SK-N-MC (cell line): ENCODE data around the gene DDAH1.

Experiments
- DNase-seq: peaks from one replicate; pipeline ENCODE4 v3.0.0-alpha.2; 2011; ENCODE audit warnings: low read depth, low spot score
- H3K27ac ChIP-seq: fragments of 200-600 bp; sonication (generic); 2 replicates; pipeline ENCODE4 v1.5.1; 2016; ENCODE audit warnings: mixed run types
- H3K36me3 ChIP-seq: fragments of 200-600 bp; sonication (generic); 2 replicates; pipeline ENCODE4 v1.6.1; 2017; ENCODE audit warnings: antibody characterized with exemption, low read length, mixed read lengths; ENCODE audit not compliant: insufficient read depth
- H3K4me3 ChIP-seq: fragments of 200-600 bp; sonication (generic); 2 replicates; pipeline ENCODE4 v1.5.1; 2016
- H3K9ac ChIP-seq: fragments of 200-600 bp; sonication (generic); 2 replicates; pipeline ENCODE4 v1.8.0; 2017; ENCODE audit warnings: mixed run types, mixed read lengths; ENCODE audit not compliant: insufficient read length
- H3K9me3 ChIP-seq: fragments of 200-600 bp; sonication (generic); 2 replicates; pipeline ENCODE4 v1.6.1; 2017; ENCODE audit warnings: low read depth, mild to moderate bottlenecking, antibody characterized with exemption, low read length, moderate library complexity, mixed read lengths
- EZH2 ChIP-seq: fragments of 200-600 bp; sonication (generic); IDR thresholded peaks from one replicate; pipeline ENCODE4 v1.6.1; 2017; ENCODE audit warnings: antibody characterized with exemption
- FOXP2 ChIP-seq: optimal IDR thresholded peaks from 2 replicates; pipeline ENCODE3; 2011; ENCODE audit warnings: mild to moderate bottlenecking, moderate library complexity; ENCODE audit not compliant: insufficient read depth; ENCODE audit errors: extremely low read length, control extremely low read depth
- POLR2AphosphoS5 ChIP-seq: IDR thresholded peaks from 2 replicates; pipeline ENCODE4 v1.6.1; 2012; ENCODE audit warnings: mild to moderate bottlenecking, low read depth, low read length, borderline replicate concordance

DDAH1 gene

DNA sequence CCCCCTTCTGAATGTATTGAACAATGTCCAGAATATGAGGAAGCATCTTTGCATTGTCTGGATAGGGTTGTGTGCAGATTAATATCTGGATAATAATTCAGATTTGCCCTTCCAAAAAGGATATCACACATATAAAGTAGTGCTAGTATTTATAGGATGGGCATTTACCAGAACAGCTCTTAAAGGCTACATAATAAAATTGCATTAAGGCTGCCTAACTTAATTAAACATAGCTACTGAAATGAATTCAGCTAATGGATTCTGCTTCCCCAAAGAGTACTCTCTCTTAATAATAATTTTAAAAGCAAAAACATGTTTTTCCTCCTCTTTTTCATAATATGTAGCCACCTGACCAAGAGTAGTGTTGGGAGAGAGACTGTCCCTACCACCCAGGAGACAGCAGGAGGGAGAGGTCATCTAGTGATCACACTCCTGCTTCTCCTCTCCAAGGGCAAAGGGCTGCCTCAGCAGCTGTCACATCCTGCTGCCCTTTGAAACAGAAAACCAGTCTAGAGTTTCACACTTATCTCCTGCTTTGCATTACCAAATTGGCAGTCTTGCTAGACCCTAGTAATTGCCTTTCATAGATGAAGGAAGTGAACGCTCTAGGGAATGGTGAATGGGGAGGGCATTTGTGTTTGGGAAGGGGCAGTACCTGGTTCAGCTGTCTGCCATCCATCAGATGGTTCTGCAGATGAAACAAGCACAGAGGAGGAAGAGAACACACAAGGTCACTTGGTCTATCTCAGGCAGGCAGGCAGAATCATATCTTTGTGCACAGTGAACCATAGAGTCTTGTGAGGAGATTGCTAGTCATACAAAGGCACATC, 29.3 kb upstream of the DDAH1 start:
- Histone ChIP-seq H3K4me3 (no peak overlapping the region), H3K9ac (no peak overlapping the region), H3K36me3 (no peaks in the 10 kb centered on the region), H3K27ac (no peak overlapping the region), H3K9me3 (no peaks in the 10 kb centered on the region)
- DNase-seq, result no peak
- TF ChIP-seq EZH2 (no peak), POLR2AphosphoS5 (no peak), FOXP2 (no peak)

DNA sequence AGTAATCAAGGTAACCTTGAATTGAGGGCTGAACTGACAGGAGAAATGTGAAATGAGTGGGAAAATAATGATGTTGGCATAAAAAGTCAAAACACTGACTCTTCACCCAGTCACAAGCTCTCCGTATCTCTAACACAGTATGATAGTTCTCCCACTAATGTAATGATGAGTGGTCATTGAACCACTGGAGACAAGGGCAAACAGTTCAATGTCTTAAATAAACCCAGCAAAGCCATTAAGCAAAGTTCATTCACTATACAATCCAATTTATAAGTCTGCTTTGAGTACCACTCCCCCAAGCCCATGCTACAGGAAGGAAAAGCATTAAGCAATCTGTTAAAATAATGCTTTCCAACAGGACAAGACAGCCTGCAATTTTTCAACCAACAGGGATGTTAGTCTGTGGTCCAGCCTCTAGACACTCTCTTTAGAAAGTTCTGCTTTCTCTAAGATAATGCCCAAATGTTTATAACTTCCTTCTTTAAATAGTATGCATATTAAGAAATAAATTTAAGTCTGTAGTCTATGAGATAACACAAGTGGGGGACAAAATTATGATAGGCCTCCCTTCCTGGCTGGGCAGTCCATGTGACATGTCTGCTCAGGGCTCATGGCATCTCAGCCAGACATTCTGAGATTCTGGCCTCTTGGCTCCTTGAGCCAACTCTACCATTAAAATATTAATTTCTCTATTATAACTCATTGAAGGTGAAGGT, 25.5 kb upstream of the DDAH1 start:
- no peak overlapping the region for H3K27ac ChIP-seq
- H3K9me3 ChIP-seq, result no peaks in the 10 kb centered on the region
- DNase-seq, result no peak
- H3K4me3 ChIP-seq, result no peak overlapping the region
- no peak overlapping the region for H3K9ac ChIP-seq
- TF ChIP-seq EZH2 (no peak), FOXP2 (no peak), POLR2AphosphoS5 (no peak)
- no peaks in the 10 kb centered on the region for H3K36me3 ChIP-seq

- H3K9me3 ChIP-seq, result no peaks in the 10 kb centered on the region
- H3K9ac ChIP-seq, result no peak overlapping the region
Measured at GRCh38 chr1:85488126-85488525, 23.2 kb upstream of the DDAH1 start.

GRCh38 chr1:85485516-85485915, 20.6 kb upstream of the DDAH1 start:
- Histone ChIP-seq H3K9me3 (no peaks in the 10 kb centered on the region), H3K36me3 (no peaks in the 10 kb centered on the region)
- TF ChIP-seq POLR2AphosphoS5 (no peak), FOXP2 (no peak), EZH2 (no peak)

More at GRCh38 chr1:85488126-85488525, 23.2 kb upstream of the DDAH1 start:
- Histone ChIP-seq H3K36me3 (no peaks in the 10 kb centered on the region), H3K4me3 (no peak overlapping the region), H3K27ac (no peak overlapping the region)
- TF ChIP-seq EZH2 (no peak), POLR2AphosphoS5 (no peak), FOXP2 (no peak)
- DNase-seq, result no peak

DNA sequence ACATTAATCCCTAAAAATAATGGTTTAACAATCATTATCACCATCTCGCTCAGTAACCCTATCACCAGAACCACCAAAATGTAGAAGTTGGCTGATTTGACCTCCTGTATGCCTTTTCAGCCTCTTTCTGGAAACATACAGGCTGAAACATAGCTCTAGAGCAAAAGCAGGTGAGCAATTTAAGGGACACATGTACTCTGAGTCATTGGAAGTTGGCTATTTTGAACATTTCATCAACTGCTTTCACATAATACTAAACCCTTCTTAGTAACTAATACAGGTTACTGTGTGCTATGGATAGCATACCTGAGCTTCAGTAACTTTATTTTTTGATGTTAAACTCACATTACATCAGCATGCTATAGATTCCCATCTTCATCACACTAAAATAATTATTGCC, 19.8 kb upstream of the DDAH1 start:
- TF ChIP-seq FOXP2, result no peak
- no peak for TF ChIP-seq EZH2
- no peak for TF ChIP-seq POLR2AphosphoS5
- H3K27ac ChIP-seq, result no peak overlapping the region
- H3K9me3 ChIP-seq, result no peaks in the 10 kb centered on the region
- no peak for DNase-seq
- H3K36me3 ChIP-seq, result no peaks in the 10 kb centered on the region
- no peak overlapping the region for H3K9ac ChIP-seq
- no peak overlapping the region for H3K4me3 ChIP-seq

More at GRCh38 chr1:85485516-85485915, 20.6 kb upstream of the DDAH1 start:
- Histone ChIP-seq H3K27ac (no peak overlapping the region), H3K4me3 (no peak overlapping the region), H3K9ac (no peak overlapping the region)
- no peak for DNase-seq

GRCh38 chr1:85484264-85484663, 19.3 kb upstream of the DDAH1 start:
- no peak for DNase-seq
- Histone ChIP-seq H3K4me3 (no peak overlapping the region), H3K9me3 (no peaks in the 10 kb centered on the region), H3K27ac (no peak overlapping the region), H3K9ac (no peak overlapping the region), H3K36me3 (no peaks in the 10 kb centered on the region)
- TF ChIP-seq POLR2AphosphoS5 (no peak), EZH2 (no peak), FOXP2 (no peak)

GRCh38 chr1:85481688-85482087, 16.7 kb upstream of the DDAH1 start:
- Histone ChIP-seq H3K9ac (no peak overlapping the region), H3K9me3 (no peaks in the 10 kb centered on the region), H3K27ac (no peak overlapping the region), H3K36me3 (no peaks in the 10 kb centered on the region), H3K4me3 (no peak overlapping the region)
- no peak for DNase-seq
- TF ChIP-seq POLR2AphosphoS5 (no peak), FOXP2 (no peak), EZH2 (no peak)

- no peak overlapping the region for H3K27ac ChIP-seq
- no peak overlapping the region for H3K9ac ChIP-seq
- H3K9me3 ChIP-seq, result no peaks in the 10 kb centered on the region
- no peak for DNase-seq
- no peaks in the 10 kb centered on the region for H3K36me3 ChIP-seq
- H3K4me3 ChIP-seq, result no peak overlapping the region
- no peak for TF ChIP-seq FOXP2
- no peak for TF ChIP-seq POLR2AphosphoS5
- TF ChIP-seq EZH2, result no peak
Measured at GRCh38 chr1:85480566-85480965, 15.6 kb upstream of the DDAH1 start.

DNA sequence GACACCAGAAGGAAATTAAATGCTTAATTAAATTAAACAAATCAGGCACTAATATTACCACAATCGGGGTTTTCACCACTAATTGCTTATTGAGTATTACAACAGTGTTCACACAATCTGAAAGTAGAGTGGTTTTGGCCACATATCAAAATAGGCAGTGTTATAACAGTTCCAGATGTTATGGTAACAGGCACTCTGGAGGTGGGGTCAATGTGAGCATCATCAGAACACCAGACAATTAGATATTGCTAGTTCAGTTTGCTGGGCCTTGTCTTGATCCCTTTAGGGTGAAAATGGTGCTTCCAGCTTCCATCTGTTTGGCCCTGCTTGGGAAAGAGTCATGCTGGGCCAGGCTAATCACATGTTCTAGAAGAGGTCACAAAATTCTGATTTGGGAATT, 14.5 kb upstream of the DDAH1 start:
- DNase-seq, result no peak
- Histone ChIP-seq H3K4me3 (no peak overlapping the region), H3K9me3 (no peaks in the 10 kb centered on the region), H3K9ac (no peak overlapping the region), H3K36me3 (no peaks in the 10 kb centered on the region), H3K27ac (no peak overlapping the region)
- TF ChIP-seq POLR2AphosphoS5 (no peak), EZH2 (no peak), FOXP2 (no peak)
